AG08395 (cell line): ENCODE results near the gene TBCB.
"Not testable (repeated sequence)": the region's sequence is repeated elsewhere in the genome, so short reads cannot be mapped to it uniquely, and the experiment has no call there.

Experiments used
- DNase-seq: peaks from one replicate; pipeline ENCODE4 v3.0.0; 2012; ENCODE audit warnings: mixed read lengths, low spot score

TBCB gene

DNA sequence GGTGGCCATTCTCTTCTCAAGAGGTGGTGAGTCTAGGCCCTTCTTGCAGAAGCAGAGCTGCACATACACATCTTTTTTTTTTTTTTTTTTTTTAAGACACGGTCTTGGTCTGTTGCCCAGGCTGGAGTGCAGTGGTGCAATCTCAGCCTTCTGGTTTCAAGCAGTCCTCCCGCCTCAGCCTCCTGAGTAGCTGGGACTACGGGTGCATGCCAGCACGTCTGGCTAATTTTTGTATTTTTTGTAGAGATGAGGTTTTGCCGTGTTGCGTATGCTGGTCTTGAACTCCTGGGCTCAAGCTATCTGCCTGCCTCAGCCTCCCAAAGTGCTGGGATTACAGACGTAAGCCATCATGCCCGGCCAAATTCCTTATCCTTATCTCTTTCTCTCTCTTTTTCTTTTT is 58.6 kb downstream of the TBCB start:
- DNase-seq = not testable (repeated sequence)
